ENCODE results near the gene SSBP4. TPM values are rescaled to one million over a fixed set of nuclear protein-coding genes. Genes with fewer than 3 reads are reported as not detected.

SSBP4 gene
- total RNA-seq, 1 donor from 2014 or later: 119 TPM

- H3K4me3 ChIP-seq (ENCODE audit: low read depth, low read length): no peak overlapping the region
- no peak for TF ChIP-seq CTCF (conservative IDR thresholded peaks at IDR 0.05; ENCODE audit: low read depth, low read length)
- DNase-seq (ENCODE audit: low read depth): no peak
Measured at GRCh38 chr19:18435842-18436670, 16.9 kb downstream of the SSBP4 start.

- TF ChIP-seq CTCF (conservative IDR thresholded peaks at IDR 0.05; ENCODE audit: low read depth, low read length): no peak
- no peak for DNase-seq (ENCODE audit: low read depth)
- H3K4me3 ChIP-seq (ENCODE audit: low read depth, low read length): peak overlapping the region; percentile 64
Measured at GRCh38 chr19:18436671-18437490, 17.7 kb downstream of the SSBP4 start.

- peak within 1 kb of the TSS; percentile 64 for H3K4me3 ChIP-seq (ENCODE audit: low read depth, low read length)
- TF ChIP-seq CTCF (conservative IDR thresholded peaks at IDR 0.05; ENCODE audit: low read depth, low read length): no peak
- no peak for DNase-seq (ENCODE audit: low read depth)
Measured at GRCh38 chr19:18437491-18438330, 18.5 kb downstream of the SSBP4 start, which contains the start of gene ISYNA1. Gene ISYNA1, minus strand, starts transcription at chr19:18438133. Its CDS starts 154 bp downstream, at chr19:18437979.

- H3K4me3 ChIP-seq (ENCODE audit: low read depth, low read length): peak overlapping the region; percentile 33
- DNase-seq (ENCODE audit: low read depth): no peak
Measured at GRCh38 chr19:18438331-18439024, 19.3 kb downstream of the SSBP4 start.

GRCh38 chr19:18439025-18439909, 20.1 kb downstream of the SSBP4 start:
- H3K4me3 ChIP-seq (ENCODE audit: low read depth, low read length): no peak overlapping the region
- TF ChIP-seq CTCF (conservative IDR thresholded peaks at IDR 0.05; ENCODE audit: low read depth, low read length): peak; percentile 11
- DNase-seq (ENCODE audit: low read depth): no peak

More at GRCh38 chr19:18438331-18439024, 19.3 kb downstream of the SSBP4 start:
- no peak for TF ChIP-seq CTCF (conservative IDR thresholded peaks at IDR 0.05; ENCODE audit: low read depth, low read length)

Measured in epithelial cell of proximal tubule (primary cell).